Activated CD8-positive, alpha-beta memory T cell treated with anti-CD3 and anti-CD28 coated beads for 1 hour (primary cell): ENCODE data around the gene PNPLA7.
"Not testable (repeated sequence)": the region's sequence is repeated elsewhere in the genome, so short reads cannot be mapped to it uniquely, and the experiment has no call there.

Experiments used
- DNase-seq, 2 donors: peaks; one replicate each; pipeline ENCODE4 v3.0.0-alpha.2; 2020; ENCODE audit warnings: low read depth in 1 of 2; ENCODE audit errors: extremely low read depth in 1 of 2

PNPLA7 gene

DNA sequence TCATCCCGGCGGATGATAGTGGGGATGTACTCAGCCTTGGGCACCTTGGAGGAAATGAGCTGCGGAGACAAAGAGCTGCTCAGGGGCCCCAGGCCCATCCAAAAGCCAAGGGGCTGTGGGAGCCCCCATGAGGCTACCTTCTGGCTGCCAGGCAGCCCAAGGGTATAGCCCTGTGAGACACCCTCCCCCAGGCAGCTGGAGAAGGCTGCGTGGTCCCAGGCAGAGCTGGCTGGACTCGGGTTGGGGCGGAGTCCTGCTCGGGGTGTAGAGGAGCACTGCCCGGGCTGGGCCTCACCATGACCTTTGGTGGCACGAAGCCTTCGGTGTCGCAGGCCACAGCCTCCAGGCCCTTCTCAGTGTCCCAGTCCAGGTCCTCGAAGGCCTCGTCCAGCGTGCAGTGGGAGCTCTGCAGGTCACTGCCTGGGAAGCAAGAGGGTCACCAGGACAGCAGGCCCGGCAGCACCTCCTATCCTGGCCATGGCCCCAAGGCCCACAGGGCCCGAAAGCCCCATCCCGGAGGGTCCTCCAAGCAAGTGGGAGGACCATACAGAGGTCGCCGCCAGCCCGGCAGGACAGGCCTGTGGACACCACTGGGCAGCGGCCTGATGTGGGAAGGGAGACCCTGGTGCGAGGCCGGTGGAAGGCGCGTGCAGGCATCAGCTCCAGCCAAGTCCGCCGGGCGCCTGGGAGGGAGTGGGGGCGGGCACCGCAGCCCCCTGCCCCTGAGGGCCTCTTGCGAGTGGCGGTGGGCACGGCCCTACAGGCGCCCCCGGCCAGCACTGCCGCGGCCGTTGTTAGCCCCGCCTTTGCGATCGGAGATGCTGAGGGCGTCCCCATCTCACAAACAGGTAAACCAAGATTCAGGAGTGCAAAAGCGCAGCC is 97.2 kb downstream of the PNPLA7 start:
- no peak for DNase-seq

DNA sequence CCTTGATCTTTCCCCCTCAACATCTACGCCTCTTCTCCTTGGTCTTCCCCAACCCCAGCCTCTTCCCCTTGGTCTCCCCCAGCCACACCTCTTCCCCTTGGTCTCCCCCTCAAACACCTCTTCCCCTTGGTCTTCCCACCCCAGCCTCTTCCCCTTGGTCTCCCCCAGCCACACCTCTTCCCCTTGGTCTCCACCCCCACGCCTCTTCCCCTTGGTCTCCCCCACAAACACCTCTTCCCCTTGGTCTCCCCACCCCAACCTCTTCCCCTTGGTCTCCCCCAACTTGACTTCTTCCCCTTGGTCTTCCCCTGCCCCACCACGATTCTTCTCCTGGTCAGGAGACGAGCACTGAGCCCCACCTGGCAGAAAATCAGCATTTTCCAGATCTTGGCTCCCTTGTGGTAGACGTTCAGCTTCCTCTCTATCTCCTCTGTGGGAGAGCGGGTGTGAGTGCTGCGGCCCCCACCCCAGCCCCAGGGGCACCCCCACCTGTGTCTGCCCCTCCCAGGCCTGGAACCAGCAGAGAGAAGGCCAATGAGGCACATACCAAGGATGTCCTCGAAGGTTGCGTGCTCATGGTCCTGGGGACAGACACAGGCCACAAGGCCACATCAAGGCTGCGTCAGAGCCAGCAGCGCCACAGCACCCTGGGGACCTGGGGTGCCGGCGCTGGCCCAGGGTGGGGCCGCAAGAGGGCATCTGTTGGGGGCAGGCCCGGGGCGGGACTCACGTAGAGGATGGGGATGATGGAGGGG is 98.0 kb downstream of the PNPLA7 start:
- DNase-seq = no peak

DNA sequence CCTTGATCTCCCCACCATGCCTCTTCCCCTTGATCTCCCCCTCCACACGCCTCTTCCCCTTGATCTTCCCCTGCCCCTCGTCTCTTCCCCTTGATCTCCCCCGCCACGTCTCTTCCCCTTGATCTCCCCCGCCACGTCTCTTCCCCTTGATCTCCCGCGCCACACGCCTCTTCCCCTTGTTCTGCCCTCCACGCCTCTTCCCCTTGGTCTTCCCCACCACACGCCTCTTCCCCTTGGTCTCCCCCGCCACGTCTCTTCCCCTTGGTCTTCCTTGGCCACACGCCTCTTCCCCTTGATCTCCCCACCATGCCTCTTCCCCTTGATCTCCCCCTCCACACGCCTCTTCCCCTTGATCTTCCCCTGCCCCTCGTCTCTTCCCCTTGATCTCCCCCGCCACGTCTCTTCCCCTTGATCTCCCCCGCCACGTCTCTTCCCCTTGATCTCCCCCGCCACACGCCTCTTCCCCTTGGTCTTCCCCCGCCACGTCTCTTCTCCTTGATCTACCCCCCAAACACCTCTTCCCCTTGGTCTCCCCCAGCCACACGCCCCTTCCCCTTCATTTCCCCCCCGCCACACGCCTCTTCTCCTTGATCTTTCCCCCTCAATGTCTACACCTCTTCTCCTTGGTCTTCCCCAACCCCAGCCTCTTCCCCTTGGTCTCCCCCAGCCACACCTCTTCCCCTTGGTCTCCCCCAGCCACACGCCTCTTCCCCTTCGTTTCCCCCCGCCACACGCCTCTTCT is 98.8 kb downstream of the PNPLA7 start:
- not testable (repeated sequence) for DNase-seq

DNA sequence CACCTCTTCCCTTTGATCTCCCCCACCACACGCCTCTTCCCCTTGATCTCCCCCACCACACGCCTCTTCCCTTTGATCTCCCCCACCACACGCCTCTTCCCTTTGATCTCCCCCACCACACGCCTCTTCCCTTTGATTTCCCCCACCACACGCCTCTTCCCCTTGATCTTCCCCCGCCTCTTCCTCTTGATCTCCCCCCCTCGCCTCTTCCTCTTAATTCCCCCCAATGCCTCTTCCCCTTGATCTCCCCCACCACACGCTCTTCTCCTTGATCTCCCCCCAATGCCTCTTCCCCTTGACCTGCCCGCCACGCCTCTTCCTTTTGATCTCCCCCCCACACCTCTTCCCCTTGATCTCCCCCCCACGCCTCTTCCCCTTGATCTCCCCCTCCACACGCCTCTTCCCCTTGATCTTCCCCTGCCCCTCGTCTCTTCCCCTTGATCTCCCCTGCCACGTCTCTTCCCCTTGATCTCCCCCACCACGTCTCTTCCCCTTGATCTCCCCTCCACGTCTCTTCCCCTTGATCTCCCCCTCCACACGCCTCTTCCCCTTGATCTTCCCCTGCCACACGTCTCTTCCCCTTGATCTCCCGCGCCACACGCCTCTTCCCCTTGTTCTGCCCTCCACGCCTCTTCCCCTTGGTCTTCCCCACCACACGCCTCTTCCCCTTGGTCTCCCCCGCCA is 99.5 kb downstream of the PNPLA7 start:
- peak in 1 of 2 donors; percentile 49 for DNase-seq

DNA sequence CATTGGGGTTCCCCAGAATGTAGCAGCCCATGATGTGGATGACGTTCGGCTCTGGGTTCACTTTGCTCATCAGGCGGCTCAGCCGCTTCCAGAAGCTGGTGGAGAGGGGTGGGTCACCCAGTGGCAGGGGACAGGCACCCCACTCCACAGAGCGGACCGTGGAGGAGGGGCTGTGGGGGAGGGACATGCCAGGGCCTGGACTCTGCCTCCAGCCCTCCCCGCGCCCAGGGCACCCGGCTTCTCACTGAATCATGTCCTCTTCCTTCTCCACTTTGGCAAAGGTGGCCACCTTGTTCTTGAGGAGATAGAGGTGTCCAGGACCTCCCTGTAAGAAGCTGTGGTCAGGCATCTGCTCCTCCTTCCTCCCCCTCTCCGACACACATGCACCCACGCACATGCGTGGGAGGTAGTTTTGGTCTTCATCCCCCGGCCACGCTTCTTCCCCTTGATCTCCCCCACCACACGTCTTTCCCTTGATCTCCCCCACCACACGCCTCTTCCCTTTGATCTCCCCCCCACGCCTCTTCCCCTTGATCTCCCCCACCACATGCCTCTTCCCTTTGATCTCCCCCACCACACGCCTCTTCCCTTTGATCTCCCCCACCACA is 100.2 kb downstream of the PNPLA7 start:
- DNase-seq = no peak

DNA sequence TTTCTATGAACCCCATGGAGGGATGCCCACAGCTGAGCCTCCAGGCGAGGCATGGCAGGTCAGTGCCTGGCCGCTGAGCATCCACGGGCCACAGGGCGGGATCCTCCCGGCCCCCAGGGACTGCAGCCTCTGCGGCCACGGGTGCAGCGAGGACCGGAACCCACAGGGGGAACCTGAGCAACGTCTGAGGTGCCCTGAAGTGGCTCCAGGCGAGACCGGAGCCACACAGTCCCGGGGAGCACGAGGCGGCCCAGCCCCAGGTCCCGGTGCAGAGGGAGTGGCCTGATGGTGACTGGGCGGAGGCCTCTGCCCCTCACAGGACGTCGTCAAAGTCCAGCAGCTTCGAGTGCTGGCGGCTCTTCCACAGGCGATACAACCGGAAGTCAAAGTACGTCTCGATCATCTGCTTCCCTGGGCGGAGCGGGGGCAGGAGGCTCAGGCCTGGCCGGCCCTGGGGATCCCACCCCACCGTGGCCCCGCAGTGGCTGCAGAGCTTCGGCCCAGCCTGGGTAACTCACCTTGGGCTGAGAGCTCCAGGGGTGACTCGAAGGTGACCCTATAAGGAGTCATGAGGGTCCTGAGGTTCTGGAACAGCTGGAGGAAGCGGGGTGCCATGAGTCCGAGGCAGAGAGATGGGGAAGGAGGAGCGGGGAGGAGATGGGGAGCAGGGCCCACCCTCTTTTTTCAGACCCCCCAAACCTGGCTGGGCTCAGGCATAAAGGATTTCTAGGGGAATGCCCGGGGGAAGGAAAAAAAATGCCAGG is 100.9 kb downstream of the PNPLA7 start:
- DNase-seq = no peak

DNA sequence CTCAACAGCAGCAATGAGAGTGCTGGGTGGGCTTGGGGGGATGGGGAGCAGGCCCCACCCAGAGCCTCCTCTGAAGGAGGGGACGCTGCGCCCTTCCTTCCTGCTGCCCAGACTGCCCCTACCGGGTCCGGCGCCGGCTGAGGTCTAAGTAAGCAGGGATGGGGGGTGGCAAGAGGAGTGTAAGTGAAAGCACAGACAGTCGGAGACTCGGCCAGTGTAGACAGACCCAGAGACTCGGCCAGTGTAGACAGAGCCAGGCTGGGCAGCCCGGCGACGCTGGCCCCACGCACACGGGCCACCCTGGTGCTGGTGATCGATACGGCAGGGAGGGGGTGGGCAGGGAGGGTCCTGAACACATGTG is 101.6 kb downstream of the PNPLA7 start:
- no peak for DNase-seq

DNA sequence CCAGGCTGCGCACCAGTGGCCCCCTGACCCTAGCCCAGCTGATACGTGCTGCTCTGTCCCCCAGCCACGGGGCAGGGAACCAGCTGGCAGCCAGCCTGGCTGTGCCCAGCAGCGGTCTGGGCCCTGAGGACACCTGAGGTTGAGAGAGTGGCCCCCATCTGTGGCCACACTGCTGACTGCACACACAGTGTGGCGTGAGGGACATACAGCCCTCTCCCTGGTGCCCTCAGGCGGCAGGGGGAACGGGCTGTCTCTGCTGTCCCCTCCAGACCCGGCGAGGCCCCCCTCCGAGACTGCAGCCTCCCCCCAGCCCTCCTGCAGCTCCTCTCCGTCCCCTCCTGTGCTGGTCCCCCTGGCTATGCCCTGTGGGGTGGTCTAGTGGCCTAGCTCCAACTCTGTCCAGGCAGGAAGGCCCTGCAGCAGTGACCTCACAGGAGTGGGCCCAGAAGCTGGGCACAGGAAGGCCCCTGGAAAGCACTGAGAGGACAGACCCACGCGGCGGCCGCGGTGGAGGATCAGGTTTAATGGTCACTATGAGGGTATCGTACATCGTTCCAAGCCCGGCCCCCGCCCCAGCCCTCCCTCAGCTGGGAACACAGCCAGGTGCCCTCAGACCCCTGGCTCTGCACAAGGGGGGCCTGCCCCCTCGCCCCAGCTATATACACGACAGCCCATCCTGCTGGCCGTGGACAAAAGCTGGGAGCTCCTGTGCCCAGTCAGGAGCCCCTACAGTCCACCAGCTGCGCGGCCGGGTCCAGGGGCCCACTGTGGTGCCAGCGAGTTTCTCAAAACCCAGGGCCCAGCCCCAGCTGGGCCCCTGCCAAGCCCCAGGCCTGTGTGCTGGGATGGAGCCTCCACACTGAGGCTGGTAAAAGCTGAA is 102.2 kb downstream of the PNPLA7 start:
- DNase-seq = no peak

DNA sequence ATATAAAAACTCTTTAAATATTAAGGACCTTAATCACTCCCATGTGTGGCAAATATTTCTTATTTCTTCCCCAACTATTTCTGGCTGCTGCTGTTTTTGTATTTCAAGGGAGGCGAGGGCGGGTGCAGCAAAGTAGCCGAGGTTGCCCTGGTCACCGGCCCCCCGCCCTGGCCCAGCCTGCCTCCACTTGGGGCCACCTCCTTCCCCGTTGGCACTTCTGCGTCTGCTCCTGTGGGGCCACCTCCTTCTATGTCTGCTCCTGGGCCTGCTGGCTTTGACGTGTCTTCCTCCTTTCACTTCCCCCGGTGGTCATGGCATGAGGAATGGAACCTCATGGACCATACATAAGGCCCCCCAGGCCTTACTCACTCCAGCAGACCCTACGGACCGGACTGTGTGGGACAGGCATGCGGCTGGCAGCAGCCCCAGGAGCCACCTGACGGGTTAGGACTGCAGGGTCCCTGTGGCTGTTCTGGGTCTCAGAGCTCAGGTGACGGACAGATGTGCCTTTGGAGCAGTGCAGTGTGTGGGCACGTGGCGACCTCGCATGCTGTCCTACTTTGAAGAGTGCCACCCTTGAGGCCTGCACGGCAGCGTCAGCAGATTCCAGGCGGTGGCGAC is 103.2 kb downstream of the PNPLA7 start:
- DNase-seq = no peak

DNA sequence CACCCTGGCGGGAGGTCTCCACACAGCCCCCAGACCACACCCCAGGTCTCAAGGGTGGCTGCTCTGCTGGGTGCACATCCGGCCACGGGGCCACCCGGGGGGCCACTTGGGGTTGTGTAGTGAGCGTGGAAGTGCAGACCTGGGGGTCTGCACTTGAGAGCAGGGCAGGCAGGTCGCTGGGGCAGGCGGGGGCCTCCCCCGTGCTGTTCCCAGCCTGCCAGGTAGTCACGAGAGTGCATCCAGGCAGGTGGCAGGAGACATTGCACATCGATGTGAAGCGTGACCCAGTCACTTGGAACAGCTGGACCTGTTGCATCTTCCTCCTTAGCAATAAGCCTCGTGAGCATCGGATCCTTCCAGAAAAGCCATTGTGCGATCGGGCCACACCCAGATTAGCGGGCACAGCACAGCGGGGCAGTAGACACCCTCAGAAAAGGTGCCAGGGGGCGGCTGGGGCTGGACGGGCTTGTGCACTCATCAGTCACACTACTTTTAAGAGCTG is 104.2 kb downstream of the PNPLA7 start:
- no peak for DNase-seq

DNA sequence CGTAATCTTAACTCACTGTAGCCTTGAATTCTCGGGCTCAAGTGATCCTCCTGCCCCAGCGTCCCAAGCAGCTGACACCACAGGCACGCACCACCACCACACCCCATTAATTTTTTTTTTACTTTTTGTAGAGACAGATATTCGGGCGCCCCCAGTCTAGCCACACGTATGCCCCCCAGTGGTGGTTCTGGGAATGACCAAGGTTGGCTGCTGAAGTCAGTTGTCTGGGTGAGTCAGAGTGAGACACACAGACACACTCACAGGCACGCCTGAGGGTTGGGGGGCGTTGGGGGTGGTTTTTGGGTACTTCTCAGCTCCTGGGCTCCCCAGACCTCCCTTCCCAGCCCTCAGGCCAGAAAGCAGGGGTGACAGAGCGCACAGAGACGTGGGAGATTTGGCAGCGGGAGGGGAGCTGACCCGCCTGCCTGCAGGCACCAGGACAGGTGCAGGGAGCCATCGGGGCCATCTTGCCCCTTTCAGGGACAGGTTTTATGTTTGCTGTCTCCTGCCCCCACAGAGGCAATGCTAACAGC is 104.9 kb downstream of the PNPLA7 start:
- peak; percentile 67 to 72 for DNase-seq

DNA sequence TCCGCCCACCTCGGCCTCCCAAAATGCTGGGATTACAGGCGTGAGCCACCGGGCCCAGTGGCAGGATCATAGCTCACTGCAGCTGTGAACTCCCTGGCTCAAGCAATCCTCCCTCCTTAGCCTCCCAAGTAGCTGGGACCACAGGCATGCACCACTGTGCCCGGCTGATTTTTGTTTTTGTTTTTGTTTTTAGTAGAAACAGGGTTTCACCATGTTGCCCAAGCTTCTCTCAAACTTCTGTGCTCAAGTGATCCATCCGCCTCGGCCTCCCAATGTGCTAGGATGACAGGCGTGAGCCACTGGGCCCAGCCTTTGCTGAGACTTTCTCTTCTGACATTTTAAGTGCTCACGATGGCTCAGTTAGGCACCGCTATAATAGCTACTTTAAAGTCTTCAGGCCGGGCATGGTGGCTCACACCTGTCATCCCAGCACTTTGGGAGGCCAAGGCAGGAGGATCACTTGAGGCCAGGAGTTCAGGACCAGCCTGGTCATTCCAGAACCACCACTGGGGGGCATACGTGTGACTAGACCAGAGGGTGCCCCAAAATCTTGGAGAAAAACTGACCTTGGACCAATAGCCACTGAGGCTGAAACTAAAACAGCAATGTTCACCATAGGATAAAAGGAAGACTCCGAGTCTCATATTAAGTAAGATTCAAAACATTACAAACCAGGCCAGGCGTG is 106.0 kb downstream of the PNPLA7 start:
- DNase-seq = no peak

DNA sequence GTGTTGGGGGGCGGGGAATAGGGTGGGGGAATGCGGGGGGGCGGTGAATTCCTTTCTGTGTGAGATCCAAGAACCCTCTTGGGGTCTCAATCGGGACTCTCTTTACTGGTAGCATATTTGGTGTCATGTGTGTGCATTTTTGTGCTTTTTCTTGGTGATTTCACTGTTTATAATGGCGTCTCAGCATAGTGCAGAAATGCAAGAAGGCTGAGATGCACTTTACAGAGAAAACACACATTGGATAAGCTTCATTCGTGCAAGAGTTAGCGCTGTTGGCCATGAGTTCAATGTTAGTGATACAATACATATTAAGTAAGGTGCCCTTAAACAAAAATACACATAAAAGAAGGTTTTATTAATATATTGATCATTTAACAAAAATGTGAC is 108.3 kb downstream of the PNPLA7 start:
- no peak for DNase-seq

DNA sequence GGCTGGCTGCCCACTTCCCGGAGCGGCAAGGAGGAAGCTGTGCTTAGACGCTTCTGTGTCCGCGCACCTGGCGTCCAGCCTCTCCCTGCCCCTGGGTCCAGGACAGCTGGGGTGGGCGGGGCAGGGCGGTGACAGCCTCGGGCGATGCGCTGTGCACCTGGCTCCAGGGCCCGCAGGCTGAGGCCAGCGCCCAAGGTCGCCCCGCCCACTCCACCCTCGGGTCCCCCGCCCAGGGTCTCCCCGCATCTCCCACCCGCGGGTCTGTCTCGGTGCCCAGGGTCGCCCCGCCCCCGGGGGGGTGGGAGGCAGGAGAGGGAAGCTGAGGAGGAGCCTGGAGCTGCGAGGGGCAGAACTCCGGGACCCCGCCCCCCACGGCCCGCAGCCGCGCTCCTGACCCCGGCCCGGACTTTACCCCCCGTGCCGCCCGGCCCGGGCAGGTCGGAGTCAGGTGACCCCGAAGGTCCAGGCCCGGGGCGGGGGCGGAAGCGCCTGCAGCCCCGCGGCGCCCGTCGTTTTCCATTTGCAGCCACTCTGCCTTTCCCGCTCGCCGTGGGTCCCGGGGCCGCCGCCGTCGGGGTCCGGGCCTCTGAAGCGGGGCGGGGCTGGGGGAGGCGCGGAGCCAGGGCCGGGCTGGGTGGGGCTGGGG is 108.8 kb downstream of the PNPLA7 start, which contains the start of gene ENTPD8:
Gene ENTPD8 (minus strand): TSS at position 69 of the 646 bp plus-strand sequence. CDS start 3,072 bp downstream, outside the sequence.
- DNase-seq = no peak

DNA sequence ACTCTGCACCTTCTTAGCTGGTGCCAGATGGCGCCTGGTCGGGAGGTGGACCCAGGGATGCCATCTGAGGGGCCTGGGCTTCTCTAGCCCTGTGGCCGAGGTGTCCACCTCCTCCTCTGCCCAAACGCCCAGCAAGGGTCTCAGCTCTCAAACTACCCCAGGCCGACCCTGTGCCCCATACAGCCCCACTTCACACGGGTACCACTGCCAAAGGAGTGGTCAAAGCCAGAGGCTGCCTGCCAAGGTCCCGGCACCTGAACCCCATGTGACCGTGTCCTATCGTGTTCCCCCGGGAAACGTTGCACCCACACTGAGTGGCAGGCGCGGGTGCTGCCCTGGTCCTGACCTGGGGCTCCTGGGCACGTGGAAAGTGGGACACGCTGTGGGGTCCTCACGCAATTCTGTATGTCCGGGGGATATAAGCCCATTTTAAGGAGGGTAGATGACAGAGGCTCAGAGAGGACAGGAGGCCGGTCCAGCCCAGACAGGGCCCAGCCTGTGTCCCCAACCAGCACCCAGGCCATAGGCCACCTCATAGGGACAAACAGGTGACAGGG is 111.0 kb downstream of the PNPLA7 start:
- no peak for DNase-seq

DNA sequence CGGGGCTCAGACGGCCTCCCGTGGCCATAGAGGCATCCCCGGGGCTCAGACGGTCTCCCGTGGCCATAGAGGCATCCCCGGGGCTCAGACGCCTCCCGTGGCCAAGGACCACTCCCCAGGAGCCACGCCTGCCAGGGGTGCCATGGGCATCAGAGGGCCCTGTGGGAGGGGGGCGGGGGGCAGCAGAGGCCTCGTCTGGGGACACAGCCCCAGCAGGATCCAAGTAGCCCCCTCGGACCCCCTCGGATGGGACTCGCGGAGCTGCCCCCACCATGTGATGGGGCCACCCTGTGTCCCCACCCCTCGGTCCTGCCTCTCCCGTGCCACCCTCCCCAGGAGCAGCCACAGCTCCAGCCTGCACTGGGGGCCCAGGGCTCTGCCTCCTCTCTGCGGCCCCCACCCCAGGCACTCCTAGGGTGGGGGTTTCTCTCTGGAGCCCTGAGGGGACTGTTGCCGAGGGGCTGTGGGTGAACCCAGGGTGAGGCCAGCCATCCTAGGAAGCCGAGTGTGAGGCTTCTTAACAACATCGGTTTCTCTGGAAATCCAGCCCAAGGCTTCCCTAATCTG is 111.5 kb downstream of the PNPLA7 start:
- no peak for DNase-seq
